ENCODE measurements around the gene POLR2L. TPM values are rescaled to one million over a fixed set of nuclear protein-coding genes. Genes with fewer than 3 reads are reported as not detected.

The POLR2L gene
- total and polyA plus RNA-seq, 2 donors (not counting 1 experiment from before 2014, with no cell fraction given) = 44.4 to 80.8 TPM

GRCh38 chr11:831118-831864, 11.0 kb downstream of the POLR2L start:
- intact Hi-C loops (cut with micrococcal nuclease) = no loop called here
- peak; percentile 44 for DNase-seq
- Histone ChIP-seq H3K36me3 (replicated peaks in 1 of 2; ENCODE audit: control extremely low read depth in 1 of 2, control insufficient read depth in 1 of 2, extremely low read depth in 1 of 2, insufficient read depth in 2 of 2, low read length in 1 of 2) (no peaks in the 10 kb centered on the region), H3K9ac (ENCODE audit: low read length) (peak overlapping the region; percentile 68), H3K4me3 (ENCODE audit: control extremely low read depth in 1 of 5, extremely low read depth in 1 of 5, insufficient read depth in 1 of 5, low read depth in 2 of 5, low read length in 4 of 5) (peak overlapping the region in 4 of 5 experiments; percentile 36 to 55 (median 48)), H2AFZ (ENCODE audit: insufficient read depth, low read depth, low read length, poor library complexity, severe bottlenecking) (peak overlapping the region; percentile 78), H3K4me2 (replicated peaks; ENCODE audit: low read depth, low read length, poor library complexity, severe bottlenecking) (peak overlapping the region; percentile 99), H4K20me1 (ENCODE audit: control insufficient read depth, insufficient read depth, low read length, poor library complexity, severe bottlenecking) (peaks cover 50% of the 10 kb centered on the region), H3K79me2 (ENCODE audit: control insufficient read depth, insufficient read depth, low read length) (no peaks in the 10 kb centered on the region), H3K9me3 (ENCODE audit: control extremely low read depth in 1 of 3, control insufficient read depth in 2 of 3, insufficient read depth in 1 of 3, low read length in 2 of 3) (peaks cover 0 to 15% (median 0%) of the 10 kb centered on the region in 3 donors), H3K4me1 (ENCODE audit: control insufficient read depth in 2 of 2, insufficient read depth in 2 of 2, low read length in 2 of 2) (peaks cover 67 to 73% of the 10 kb centered on the region in 2 donors), H3K27me3 (replicated peaks in 1 of 4; ENCODE audit: control extremely low read depth in 1 of 4, control insufficient read depth in 3 of 4, insufficient read depth in 4 of 4, low read length in 3 of 4) (peaks cover 0 to 65% (median 20%) of the 10 kb centered on the region in 4 experiments), H3K27ac (ENCODE audit: low read length in 2 of 2) (no peak overlapping the region)
- no peak overlapping the region for H3K27ac Mint-ChIP-seq
- H3K4me1 Mint-ChIP-seq = peaks cover 53% of the 10 kb centered on the region
- TF ChIP-seq CTCF (IDR thresholded peaks at IDR 0.05) (no peak), EZH2 (IDR thresholded peaks at IDR 0.05; ENCODE audit: borderline replicate concordance, insufficient read depth, low read depth, low read length, poor library complexity, severe bottlenecking) (no peak)
- H3K9me3 Mint-ChIP-seq (ENCODE audit: insufficient read depth) = no peaks in the 10 kb centered on the region
- 88% methylated on average over 20 of the region's 31 CpGs for WGBS (ENCODE audit: insufficient coverage)
- peaks cover 7% of the 10 kb centered on the region for H3K27me3 Mint-ChIP-seq
- no peak for ATAC-seq (ENCODE audit: low read depth)
- CTCF ChIA-PET = interaction anchor here (1.0 to 1.4 kb wide), 2 partner anchors 17 to 22 kb away, joined by 3 read pairs; partner anchors contain the start of gene RPLP2
- peak overlapping the region; percentile 70 for H3K4me3 Mint-ChIP-seq
- POLR2A ChIA-PET = interaction anchor here (0.8 to 6.4 kb wide), 5 partner anchors 11 to 35 kb away, joined by 3 to 57 read pairs (median 11); partner anchors contain the start of genes PNPLA2, POLR2L and TSPAN4
